ENCODE results near the gene HSD17B8.
A peak's percentile ranks its signal among the peaks of the same experiment; 100 is the strongest.

The HSD17B8 gene

DNA sequence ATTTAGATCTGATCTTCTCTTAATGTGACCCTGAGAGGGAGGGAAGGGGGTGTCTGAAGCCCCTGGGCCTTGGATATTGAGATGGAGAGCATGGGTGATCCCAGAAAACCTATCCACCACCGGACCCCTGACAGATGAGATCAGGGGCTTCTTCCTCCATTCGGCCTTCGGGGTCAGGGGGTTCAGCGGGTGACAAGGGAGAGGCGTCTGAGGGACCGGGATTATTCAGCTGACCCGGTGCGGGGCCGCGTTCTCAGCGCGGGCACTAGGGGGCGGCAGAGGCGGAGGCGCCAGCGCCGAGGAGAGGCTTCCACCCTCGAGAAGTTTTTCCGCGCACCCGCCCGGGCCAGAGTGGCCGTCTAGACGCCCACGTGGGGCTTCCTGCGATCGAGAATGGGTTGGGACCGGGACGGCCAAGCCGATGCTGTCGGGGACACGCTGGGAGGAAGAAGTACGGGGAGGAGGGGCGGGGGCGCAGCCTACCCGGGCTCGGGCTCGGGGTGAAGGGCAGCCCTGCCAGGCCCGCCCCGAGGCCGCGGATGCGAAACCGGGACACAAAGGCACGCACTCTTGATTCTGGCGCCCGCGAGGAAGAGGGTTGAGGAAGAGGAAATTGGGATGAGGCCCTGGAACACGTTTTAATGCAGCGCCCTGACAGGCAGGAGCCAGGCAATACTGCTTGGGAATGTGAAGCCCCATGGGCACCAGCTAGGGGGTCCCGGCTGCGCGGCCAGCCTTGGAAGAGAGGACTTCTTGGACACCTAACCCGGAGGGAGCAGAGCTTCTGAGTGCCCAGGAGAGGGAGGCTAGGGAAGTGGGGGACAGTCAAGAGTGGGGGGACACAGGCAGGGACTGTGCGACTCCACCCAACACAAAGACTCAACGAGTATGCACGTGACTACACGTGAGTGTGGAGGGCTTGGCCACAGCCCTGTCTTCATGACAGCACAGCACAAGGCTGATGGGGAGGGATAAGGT, 42.8 kb upstream of the HSD17B8 start:
- TF ChIP-seq, protein P1, sequence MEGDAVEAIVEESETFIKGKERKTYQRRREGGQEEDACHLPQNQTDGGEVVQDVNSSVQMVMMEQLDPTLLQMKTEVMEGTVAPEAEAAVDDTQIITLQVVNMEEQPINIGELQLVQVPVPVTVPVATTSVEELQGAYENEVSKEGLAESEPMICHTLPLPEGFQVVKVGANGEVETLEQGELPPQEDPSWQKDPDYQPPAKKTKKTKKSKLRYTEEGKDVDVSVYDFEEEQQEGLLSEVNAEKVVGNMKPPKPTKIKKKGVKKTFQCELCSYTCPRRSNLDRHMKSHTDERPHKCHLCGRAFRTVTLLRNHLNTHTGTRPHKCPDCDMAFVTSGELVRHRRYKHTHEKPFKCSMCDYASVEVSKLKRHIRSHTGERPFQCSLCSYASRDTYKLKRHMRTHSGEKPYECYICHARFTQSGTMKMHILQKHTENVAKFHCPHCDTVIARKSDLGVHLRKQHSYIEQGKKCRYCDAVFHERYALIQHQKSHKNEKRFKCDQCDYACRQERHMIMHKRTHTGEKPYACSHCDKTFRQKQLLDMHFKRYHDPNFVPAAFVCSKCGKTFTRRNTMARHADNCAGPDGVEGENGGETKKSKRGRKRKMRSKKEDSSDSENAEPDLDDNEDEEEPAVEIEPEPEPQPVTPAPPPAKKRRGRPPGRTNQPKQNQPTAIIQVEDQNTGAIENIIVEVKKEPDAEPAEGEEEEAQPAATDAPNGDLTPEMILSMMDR (IDR thresholded peaks at IDR 0.05; ENCODE audit: control extremely low read depth, extremely low read depth, low read depth, missing control alignments), result peak; percentile 96
- CTCF ChIA-PET, result interaction anchor here (0.9 to 4.9 kb wide), 25 partner anchors 8 to 220 kb away, joined by 3 to 41 read pairs (median 4); partner anchors contain the start of genes HLA-DMA and HLA-DMB
- POLR2A ChIA-PET, result no interaction called here
- DNase-seq (ENCODE audit: extremely low spot score), result peak; percentile 92

DNA sequence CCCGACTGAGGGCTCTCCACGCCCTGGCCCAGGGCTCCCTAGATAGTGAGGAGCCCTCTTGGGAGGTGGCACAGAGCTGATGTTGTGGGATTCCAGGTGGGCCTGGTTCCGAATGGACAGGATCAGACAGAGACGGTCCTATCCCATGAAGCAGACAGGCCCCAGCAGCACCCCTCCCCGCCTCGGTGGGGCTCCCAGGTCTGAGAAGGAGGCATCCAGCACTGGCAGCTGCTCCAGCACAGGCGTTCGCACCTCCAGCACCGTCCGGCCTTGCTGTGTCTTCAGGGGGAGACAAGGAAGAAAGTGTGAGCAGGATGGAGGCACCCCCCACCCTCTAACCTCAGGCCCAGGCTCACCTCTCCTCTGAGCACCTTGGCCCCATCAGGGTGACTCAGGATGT, 40.9 kb upstream of the HSD17B8 start:
- TF ChIP-seq, protein P1 (IDR thresholded peaks at IDR 0.05; ENCODE audit: control extremely low read depth, extremely low read depth, low read depth, missing control alignments), result no peak
- ChIA-PET POLR2A (interaction anchor here (1.1 kb wide), 1 partner anchor 192 kb away, joined by 3 read pairs; no protein-coding TSS in a partner anchor), CTCF (interaction anchor here (1.1 to 2.2 kb wide), 6 partner anchors 10 to 44 kb away, joined by 3 to 12 read pairs (median 4); no protein-coding TSS in a partner anchor)
- no peak for DNase-seq (ENCODE audit: extremely low spot score)

DNA sequence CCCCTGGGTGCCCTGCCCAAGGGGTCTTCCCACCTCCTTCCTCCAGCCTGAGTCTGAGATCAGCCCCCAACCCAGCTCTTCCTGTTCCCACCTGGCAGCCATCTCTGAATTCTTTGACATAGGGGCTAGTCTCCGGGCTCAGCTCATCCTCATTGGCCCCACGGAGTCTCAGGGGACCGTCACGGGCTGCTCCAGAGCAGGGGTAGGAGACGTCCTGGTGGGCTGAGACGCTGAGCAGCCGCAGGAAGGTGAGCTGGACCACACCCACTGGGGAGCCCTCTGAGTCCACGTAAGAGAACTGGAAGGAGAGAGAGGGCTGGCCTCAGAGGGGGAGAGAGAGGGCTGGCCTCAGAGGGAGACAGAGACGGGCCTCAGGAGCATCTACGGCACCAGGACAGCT, 40.3 kb upstream of the HSD17B8 start:
- no peak for DNase-seq (ENCODE audit: extremely low spot score)
- TF ChIP-seq, protein P1 (IDR thresholded peaks at IDR 0.05; ENCODE audit: control extremely low read depth, extremely low read depth, low read depth, missing control alignments), result no peak
- ChIA-PET POLR2A (interaction anchor here (1.1 kb wide), 1 partner anchor 192 kb away, joined by 3 read pairs; no protein-coding TSS in a partner anchor), CTCF (interaction anchor here (0.8 to 2.3 kb wide), 8 partner anchors 8 to 164 kb away, joined by 3 to 12 read pairs (median 4); no protein-coding TSS in a partner anchor)

DNA sequence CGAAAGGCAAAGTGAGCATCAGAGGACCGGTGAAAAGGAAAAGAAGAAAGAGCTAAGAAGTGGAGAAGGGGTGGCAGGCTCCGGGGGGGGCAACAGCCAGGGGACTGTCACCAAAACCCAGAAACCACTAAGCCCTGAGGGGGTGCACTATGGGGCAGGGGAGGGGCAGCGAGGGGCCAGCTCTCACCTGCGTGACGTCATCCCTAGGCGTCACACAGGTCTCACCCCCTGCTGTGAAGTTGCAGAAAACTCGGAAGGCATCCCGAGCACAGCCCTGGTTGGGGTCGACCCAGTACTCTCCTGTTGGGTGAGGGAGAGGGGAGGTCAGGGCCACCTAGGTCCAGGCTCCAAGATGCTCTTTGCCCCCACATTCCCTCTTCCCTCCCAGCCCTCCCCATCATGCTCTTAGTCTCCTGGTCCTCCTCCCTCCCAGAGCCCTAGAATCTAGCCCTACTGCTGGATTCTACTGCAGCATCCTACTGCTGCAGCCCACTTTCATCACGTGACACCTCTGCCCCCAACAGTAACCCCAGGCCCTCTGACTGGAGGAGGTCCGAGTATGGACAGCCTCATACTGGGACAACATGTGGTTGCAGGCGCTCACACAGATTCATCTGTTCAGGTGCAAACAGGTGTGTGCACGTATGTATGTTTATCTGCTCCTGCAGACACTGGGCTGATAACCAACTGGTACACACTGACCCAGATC, 39.6 kb upstream of the HSD17B8 start:
- POLR2A ChIA-PET, result interaction anchor here (1.1 kb wide), 1 partner anchor 193 kb away, joined by 3 read pairs; no protein-coding TSS in a partner anchor
- CTCF ChIA-PET, result interaction anchor here (0.8 to 2.3 kb wide), 6 partner anchors 7 to 164 kb away, joined by 3 to 12 read pairs (median 4); no protein-coding TSS in a partner anchor
- no peak for DNase-seq (ENCODE audit: extremely low spot score)
- TF ChIP-seq, protein P1 (IDR thresholded peaks at IDR 0.05; ENCODE audit: control extremely low read depth, extremely low read depth, low read depth, missing control alignments), result no peak

DNA sequence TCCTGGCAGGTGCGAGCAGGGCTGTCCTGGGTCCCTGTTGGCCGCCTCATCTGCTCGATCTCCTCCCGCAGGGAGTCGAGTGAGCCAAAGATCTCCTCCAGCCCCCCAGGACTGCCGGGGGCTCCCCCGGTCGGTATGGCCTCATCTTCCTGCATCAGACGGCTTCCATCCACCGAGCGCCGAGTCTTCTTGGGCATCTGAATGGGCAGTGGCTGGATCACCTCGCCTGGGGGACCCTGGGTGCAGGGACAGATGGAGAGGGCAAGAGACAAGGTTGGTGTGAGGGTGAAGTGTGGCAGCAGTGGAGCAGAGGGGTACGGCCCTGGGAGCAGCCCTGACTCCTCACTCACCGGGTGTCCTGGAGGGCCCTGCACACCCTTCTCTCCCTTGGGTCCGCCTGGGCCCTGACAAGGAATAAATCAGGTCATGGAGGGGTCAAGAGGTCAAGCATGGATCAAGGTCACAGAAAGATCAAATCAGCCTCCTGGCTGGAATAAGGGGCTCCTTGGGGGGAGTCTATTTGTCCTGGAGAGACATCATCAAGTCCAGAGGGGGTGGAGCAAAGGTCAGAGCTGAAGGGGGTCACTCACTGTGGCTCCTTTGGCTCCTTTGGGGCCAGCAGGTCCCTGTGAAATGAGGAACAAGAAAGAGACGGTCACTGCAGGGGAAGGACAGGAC, 38.7 kb upstream of the HSD17B8 start:
- CTCF ChIA-PET, result interaction anchor here (2.2 to 2.3 kb wide), 2 partner anchors 8 to 83 kb away, joined by 8 to 12 read pairs; no protein-coding TSS in a partner anchor
- TF ChIP-seq, protein P1 (IDR thresholded peaks at IDR 0.05; ENCODE audit: control extremely low read depth, extremely low read depth, low read depth, missing control alignments), result no peak
- DNase-seq (ENCODE audit: extremely low spot score), result no peak
- POLR2A ChIA-PET, result no interaction called here
